ENCODE data around the gene ZNF609. TPM values are rescaled to one million over a fixed set of nuclear protein-coding genes. Genes with fewer than 3 reads are reported as not detected.

ZNF609 gene
- total and polyA plus RNA-seq, 2 of the 13 experiments (the other 11 are each of a cell fraction or from before 2014, with no cell fraction given): 8.9 to 9.9 TPM

- 74% methylated on average over 18 of the region's 18 CpGs for WGBS (ENCODE audit: low lambda C conversion rate)
- intact Hi-C loops (cut with micrococcal nuclease; ENCODE audit: unreplicated experiment): no loop called here
Observed at GRCh38 chr15:64717735-64718495, 257.5 kb downstream of the ZNF609 start.

More at GRCh38 chr15:64717735-64718495, 257.5 kb downstream of the ZNF609 start:
- in situ Hi-C loops (cut with HindIII; ENCODE audit: extremely low pct_ligation_motif_present, low pct_unique_long_range_greater_than_20kb): no loop called here
- no peak overlapping the region for H2AFZ ChIP-seq (ENCODE audit: low read length)
- H3K4me1 ChIP-seq (ENCODE audit: insufficient read depth, low read length): peaks cover 25% of the 10 kb centered on the region
- no peak overlapping the region; a peak in 1 of 6 replicates for H3K4me3 ChIP-seq (replicated peaks in 1 of 3; ENCODE audit: insufficient read depth in 1 of 3, low read depth in 2 of 3, low read length in 3 of 3)
- H3K9ac ChIP-seq (ENCODE audit: insufficient read depth, low read depth, low read length): no peak overlapping the region
- H3K27me3 ChIP-seq (ENCODE audit: control insufficient read depth in 1 of 2, insufficient read depth in 2 of 2, low read length in 2 of 2): no peaks in the 10 kb centered on the region
- ChIA-PET POLR2A (interaction anchor here (2.1 kb wide), 1 partner anchor 15 kb away, joined by 6 read pairs; no protein-coding TSS in a partner anchor), CTCF (ENCODE audit: low intra/inter-chr PET ratio, low total read pairs) (no interaction called here)
- no peaks in the 10 kb centered on the region for H3K36me3 ChIP-seq (replicated peaks in 1 of 2; ENCODE audit: control insufficient read depth in 1 of 2, insufficient read depth in 2 of 2, low read length in 2 of 2)
- H3K9me3 ChIP-seq (ENCODE audit: low read length): no peaks in the 10 kb centered on the region
- no peaks in the 10 kb centered on the region for H3K79me2 ChIP-seq (ENCODE audit: insufficient read depth, low read length)
- BruUV-seq (replicated peaks): no TSS peak
- DNase-seq (ENCODE audit: low spot score): no peak
- no peak overlapping the region; the same call in 1 of the 2 replicates for H3K4me2 ChIP-seq (ENCODE audit: low read depth, low read length)
- no peak overlapping the region for H3K27ac ChIP-seq (ENCODE audit: extremely low read length, insufficient read depth, low read length)
- no peak for FAIRE-seq
- H4K20me1 ChIP-seq (ENCODE audit: insufficient read depth, low read length): no peaks in the 10 kb centered on the region
- no peak for TF ChIP-seq DPF2 (CRISPR knock-in tag; IDR thresholded peaks at IDR 0.05; ENCODE audit: borderline replicate concordance, low read depth)
- no peak for TF ChIP-seq TBP (CRISPR knock-in tag; IDR thresholded peaks at IDR 0.05)
- no peak for TF ChIP-seq KDM6A (CRISPR knock-in tag; IDR thresholded peaks at IDR 0.05; ENCODE audit: low read depth)
- TF ChIP-seq ZBTB20 (CRISPR knock-in tag; IDR thresholded peaks at IDR 0.05; ENCODE audit: borderline replicate concordance, low read depth): no peak
- no peak for TF ChIP-seq TAF1 (CRISPR knock-in tag; IDR thresholded peaks at IDR 0.05)
- TF ChIP-seq GATAD1 (CRISPR knock-in tag; IDR thresholded peaks at IDR 0.05): no peak
- TF ChIP-seq ZNF652 (CRISPR knock-in tag; IDR thresholded peaks at IDR 0.05; ENCODE audit: borderline replicate concordance, low read depth): no peak
- TF ChIP-seq RXRB (CRISPR knock-in tag; IDR thresholded peaks at IDR 0.05; ENCODE audit: borderline replicate concordance): no peak
- TF ChIP-seq RARA (CRISPR knock-in tag; IDR thresholded peaks at IDR 0.05): no peak
- no peak for TF ChIP-seq ZNF629 (CRISPR knock-in tag; conservative IDR thresholded peaks at IDR 0.05)
- no peak for TF ChIP-seq STAT5B (CRISPR knock-in tag; IDR thresholded peaks at IDR 0.05)
- TF ChIP-seq PHF5A (CRISPR knock-in tag; IDR thresholded peaks at IDR 0.05; ENCODE audit: low read depth, unreplicated experiment): no peak
- TF ChIP-seq ZGPAT (CRISPR knock-in tag; IDR thresholded peaks at IDR 0.05): no peak
- TF ChIP-seq ZBED4 (CRISPR knock-in tag; IDR thresholded peaks at IDR 0.05; ENCODE audit: borderline replicate concordance): no peak
- TF ChIP-seq ZNF274 (CRISPR knock-in tag; IDR thresholded peaks at IDR 0.05): no peak
- TF ChIP-seq AGO1 (IDR thresholded peaks at IDR 0.05; ENCODE audit: low read depth, low read length, poor library complexity, severe bottlenecking): no peak
- ATAC-seq: peak; percentile 27
